Hepatocyte (in vitro differentiated cells): ENCODE results near the gene IRS2. TPM values are rescaled to one million over a fixed set of nuclear protein-coding genes. Genes with fewer than 3 reads are reported as not detected.
A peak's percentile ranks its signal among the peaks of the same experiment; 100 is the strongest.

Experiments
- DNase-seq: peaks from one replicate; pipeline ENCODE4 v3.0.0-alpha.2; 2016; ENCODE audit warnings: low spot score
- H2AFZ ChIP-seq: fragments of 200-600 bp; sonication (generic); 2 replicates; pipeline ENCODE4 v1.6.0; 2016; ENCODE audit warnings: antibody characterized with exemption, mild to moderate bottlenecking
- H3K27ac ChIP-seq: fragments of 200-600 bp; sonication (generic); 2 replicates; pipeline ENCODE4 v1.5.1; 2016; ENCODE audit warnings: mild to moderate bottlenecking
- H3K27me3 ChIP-seq: fragments of 200-600 bp; sonication (generic); 2 replicates; pipeline ENCODE4 v1.6.1; 2016
- H3K36me3 ChIP-seq: fragments of 200-600 bp; sonication (generic); replicated peaks from 2 replicates; pipeline ENCODE4 v1.5.1; 2016; ENCODE audit warnings: low read depth; ENCODE audit not compliant: insufficient read depth
- H3K4me1 ChIP-seq: fragments of 200-600 bp; sonication (generic); 2 replicates; pipeline ENCODE4 v1.5.1; 2016; ENCODE audit warnings: mild to moderate bottlenecking, moderate library complexity; ENCODE audit not compliant: insufficient read depth
- H3K4me2 ChIP-seq: fragments of 200-600 bp; sonication (generic); 2 replicates; pipeline ENCODE4 v1.6.0; 2016
- H3K4me3 ChIP-seq: fragments of 200-600 bp; sonication (generic); 2 replicates; pipeline ENCODE4 v1.5.1; 2016; ENCODE audit warnings: mild to moderate bottlenecking
- H3K79me2 ChIP-seq: fragments of 200-600 bp; sonication (generic); 2 replicates; pipeline ENCODE4 v1.6.0; 2017; ENCODE audit warnings: mild to moderate bottlenecking
- H3K9me2 ChIP-seq: fragments of 200-600 bp; sonication (generic); replicated peaks from 2 replicates; pipeline ENCODE4 v1.6.0; 2017; ENCODE audit warnings: mild to moderate bottlenecking; ENCODE audit not compliant: insufficient read depth
- H3K9me3 ChIP-seq: fragments of 200-600 bp; sonication (generic); 2 replicates; pipeline ENCODE4 v1.5.1; 2016; ENCODE audit warnings: low read depth, mild to moderate bottlenecking
- H4K20me1 ChIP-seq: fragments of 200-600 bp; sonication (generic); 2 replicates; pipeline ENCODE4 v1.6.0; 2016; ENCODE audit warnings: mild to moderate bottlenecking; ENCODE audit not compliant: insufficient read depth, poor library complexity, severe bottlenecking
- EZH2 ChIP-seq: fragments of 200-600 bp; sonication (generic); IDR thresholded peaks from 2 replicates; pipeline ENCODE4 v1.6.1; 2016; ENCODE audit warnings: antibody characterized with exemption, mild to moderate bottlenecking, borderline replicate concordance
- EZH2phosphoT487 ChIP-seq: fragments of 200-600 bp; sonication (generic); IDR thresholded peaks from one replicate; pipeline ENCODE4 v1.6.1; 2018; ENCODE audit warnings: antibody characterized with exemption, mild to moderate bottlenecking, low read depth, moderate library complexity; ENCODE audit not compliant: unreplicated experiment, severe bottlenecking
- WGBS: methylation state at CpG from one replicate; pipeline ENCODE4 v1.1.6; 2016; ENCODE audit warnings: low lambda C conversion rate; ENCODE audit errors: missing lambda C conversion rate; 5-methylcytosine and 5-hydroxymethylcytosine counted together
- polyA plus RNA-seq: library from polyadenylated mRNA; unstranded; fragments of >200 nt; fragmentation: Nextera tagmentation; extraction: Ambion mirVana; gene quantifications from 2 replicates; pipeline ENCODE4 v1.2.1, GENCODE V29; 2016
- total RNA-seq: library from RNA; depleted of rRNA; stranded (reverse); fragments of >200 nt; gene quantifications from 2 replicates; pipeline ENCODE4 v1.2.3, GENCODE V29; 2014
- TF ChIP-seq, protein P1 (sequence below): fragments of 200-600 bp; sonication (generic); IDR thresholded peaks from 2 replicates; pipeline ENCODE4 v1.5.1; 2016; ENCODE audit warnings: antibody characterized with exemption, mild to moderate bottlenecking; ENCODE audit not compliant: poor library complexity

Gene IRS2
- total and polyA plus RNA-seq, 2 experiments from 2014 or later: 19.4 to 26.4 TPM

DNA sequence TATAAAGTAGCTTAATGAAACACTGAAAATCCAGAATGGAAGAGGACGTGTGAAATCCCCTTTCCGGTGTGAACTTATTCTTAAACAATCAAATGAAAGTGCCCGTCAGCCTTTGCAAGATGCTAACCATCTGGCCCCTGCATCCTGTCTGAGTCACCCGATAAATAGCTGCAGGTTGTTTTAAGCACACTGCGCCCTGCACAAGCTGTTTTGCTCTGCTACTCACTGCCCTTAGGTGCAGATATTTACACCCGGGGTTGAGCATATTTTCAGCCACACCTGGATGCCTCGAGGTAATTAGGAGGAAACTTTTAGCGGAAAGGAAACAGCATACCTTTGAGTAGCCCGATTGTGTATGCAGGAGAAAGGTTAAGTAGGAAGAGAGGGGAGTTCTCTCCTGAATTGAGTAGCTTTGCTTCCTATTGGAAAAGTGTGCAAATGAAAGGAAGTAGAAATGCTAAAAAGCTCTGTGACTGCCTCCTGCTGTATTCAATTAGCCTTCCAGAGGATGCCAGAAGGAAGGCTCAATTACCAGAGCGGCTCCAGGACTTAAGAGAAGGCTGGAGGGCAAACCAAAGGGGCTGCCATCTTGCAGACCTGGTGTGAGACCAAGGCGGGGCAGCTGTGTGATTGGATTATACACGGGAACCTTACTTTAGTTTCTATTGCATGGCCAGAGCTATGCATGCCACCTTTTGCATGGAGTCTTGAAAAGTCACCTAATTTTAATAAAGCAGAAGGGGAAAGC is 42.5 kb downstream of the IRS2 start:
- Histone ChIP-seq H3K9me2 (no peaks in the 10 kb centered on the region), H2AFZ (no peak overlapping the region), H3K27me3 (no peaks in the 10 kb centered on the region), H3K4me3 (no peak overlapping the region), H3K9me3 (no peaks in the 10 kb centered on the region), H3K36me3 (no peaks in the 10 kb centered on the region), H3K79me2 (no peaks in the 10 kb centered on the region), H3K4me2 (peak overlapping the region; percentile 65), H3K4me1 (peaks cover 10% of the 10 kb centered on the region), H4K20me1 (no peaks in the 10 kb centered on the region), H3K27ac (peak overlapping the region; percentile 11)
- WGBS: 38% methylated on average over 12 of the region's 12 CpGs
- no peak for TF ChIP-seq EZH2
- TF ChIP-seq, protein P1, sequence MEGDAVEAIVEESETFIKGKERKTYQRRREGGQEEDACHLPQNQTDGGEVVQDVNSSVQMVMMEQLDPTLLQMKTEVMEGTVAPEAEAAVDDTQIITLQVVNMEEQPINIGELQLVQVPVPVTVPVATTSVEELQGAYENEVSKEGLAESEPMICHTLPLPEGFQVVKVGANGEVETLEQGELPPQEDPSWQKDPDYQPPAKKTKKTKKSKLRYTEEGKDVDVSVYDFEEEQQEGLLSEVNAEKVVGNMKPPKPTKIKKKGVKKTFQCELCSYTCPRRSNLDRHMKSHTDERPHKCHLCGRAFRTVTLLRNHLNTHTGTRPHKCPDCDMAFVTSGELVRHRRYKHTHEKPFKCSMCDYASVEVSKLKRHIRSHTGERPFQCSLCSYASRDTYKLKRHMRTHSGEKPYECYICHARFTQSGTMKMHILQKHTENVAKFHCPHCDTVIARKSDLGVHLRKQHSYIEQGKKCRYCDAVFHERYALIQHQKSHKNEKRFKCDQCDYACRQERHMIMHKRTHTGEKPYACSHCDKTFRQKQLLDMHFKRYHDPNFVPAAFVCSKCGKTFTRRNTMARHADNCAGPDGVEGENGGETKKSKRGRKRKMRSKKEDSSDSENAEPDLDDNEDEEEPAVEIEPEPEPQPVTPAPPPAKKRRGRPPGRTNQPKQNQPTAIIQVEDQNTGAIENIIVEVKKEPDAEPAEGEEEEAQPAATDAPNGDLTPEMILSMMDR: peak; percentile 14
- no peak for TF ChIP-seq EZH2phosphoT487
- peak; percentile 49 for DNase-seq

DNA sequence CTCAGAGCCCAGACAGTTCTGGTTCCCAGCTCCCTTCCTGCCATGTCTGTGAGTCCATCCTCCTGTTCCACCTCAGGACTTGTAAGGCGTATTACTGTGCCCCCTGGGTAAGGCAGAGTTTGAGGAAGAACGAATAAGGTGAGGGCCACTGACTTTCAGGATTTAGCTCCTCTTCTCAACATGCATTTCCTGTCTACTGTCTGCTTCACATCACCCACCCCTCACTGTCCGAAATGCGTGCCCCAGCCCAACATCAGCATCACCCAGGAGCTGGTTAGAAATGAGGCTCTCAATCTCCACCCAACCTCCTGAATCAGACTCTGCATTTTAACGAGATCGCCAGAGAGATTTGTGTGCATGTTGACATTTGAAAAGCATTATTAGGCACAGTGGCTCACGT is 44.4 kb downstream of the IRS2 start:
- Histone ChIP-seq H3K79me2 (no peaks in the 10 kb centered on the region), H3K27ac (no peak overlapping the region), H4K20me1 (no peaks in the 10 kb centered on the region), H3K4me1 (peaks cover 10% of the 10 kb centered on the region), H2AFZ (no peak overlapping the region), H3K9me2 (no peaks in the 10 kb centered on the region), H3K4me2 (no peak overlapping the region), H3K9me3 (no peaks in the 10 kb centered on the region), H3K36me3 (no peaks in the 10 kb centered on the region), H3K27me3 (no peaks in the 10 kb centered on the region), H3K4me3 (no peak overlapping the region)
- no peak for DNase-seq
- 87% methylated on average over 7 of the region's 7 CpGs for WGBS
- TF ChIP-seq EZH2 (no peak), EZH2phosphoT487 (no peak)
- TF ChIP-seq, protein P1: no peak

DNA sequence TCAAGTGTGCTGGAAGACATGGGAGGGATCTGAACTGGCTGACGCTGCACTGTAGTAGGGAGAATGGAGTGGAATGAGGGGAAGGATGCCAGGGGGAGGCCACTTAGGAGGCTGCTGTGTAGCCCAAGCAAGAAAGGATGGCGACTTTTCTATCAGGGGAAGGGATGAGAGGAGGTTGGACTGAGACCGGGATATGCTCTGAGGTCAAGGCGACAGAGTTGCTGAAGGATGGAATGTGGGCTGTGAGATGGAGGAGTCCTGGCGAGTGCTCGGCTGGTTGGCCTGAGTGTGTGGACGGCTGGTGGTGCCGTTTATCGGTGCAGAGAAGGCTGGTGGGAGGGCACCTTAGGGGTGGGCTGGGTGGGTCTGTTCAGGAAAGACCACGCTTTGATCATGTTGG is 45.7 kb downstream of the IRS2 start:
- Histone ChIP-seq H3K27me3 (no peaks in the 10 kb centered on the region), H3K9me2 (no peaks in the 10 kb centered on the region), H3K4me2 (no peak overlapping the region), H4K20me1 (no peaks in the 10 kb centered on the region), H3K4me1 (peaks cover 10% of the 10 kb centered on the region), H3K4me3 (no peak overlapping the region), H3K27ac (no peak overlapping the region), H3K9me3 (no peaks in the 10 kb centered on the region), H3K79me2 (no peaks in the 10 kb centered on the region), H2AFZ (no peak overlapping the region), H3K36me3 (no peaks in the 10 kb centered on the region)
- DNase-seq: no peak
- TF ChIP-seq, protein P1: no peak
- TF ChIP-seq EZH2phosphoT487 (no peak), EZH2 (no peak)
- WGBS: 95% methylated on average over 9 of the region's 10 CpGs
